ENCODE measurements around the gene SLC16A2. TPM values are rescaled to one million over a fixed set of nuclear protein-coding genes. Genes with fewer than 3 reads are reported as not detected.
A peak's percentile ranks its signal among the peaks of the same experiment; 100 is the strongest.

The SLC16A2 gene
- total and polyA plus RNA-seq, 8 donors: 16.4 to 29.6 (median 23.8) TPM

DNA sequence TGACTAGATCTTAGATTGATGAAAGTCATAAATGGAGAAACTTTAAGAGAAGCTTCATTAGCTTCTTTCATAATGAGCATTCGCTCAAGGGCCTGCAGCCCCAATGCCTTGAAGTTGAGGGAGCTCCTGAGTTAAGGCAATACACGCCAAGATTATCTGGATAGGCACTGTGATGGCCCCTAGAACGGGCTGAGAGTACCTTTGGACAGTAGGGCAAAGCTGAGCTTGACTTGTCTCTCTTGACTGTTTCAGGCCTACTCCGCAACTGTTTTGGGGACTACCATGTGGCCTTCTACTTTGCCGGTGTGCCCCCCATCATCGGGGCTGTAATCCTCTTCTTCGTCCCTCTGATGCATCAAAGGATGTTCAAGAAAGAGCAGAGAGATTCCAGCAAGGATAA lies 109.8 kb downstream of the SLC16A2 start:
- intact Hi-C loops (cut with DNase I): no loop called here
- no peaks in the 10 kb centered on the region for H3K4me1 ChIP-seq
- H3K36me3 ChIP-seq: no peaks in the 10 kb centered on the region
- H3K27ac ChIP-seq: no peak overlapping the region
- TF ChIP-seq, protein P1, sequence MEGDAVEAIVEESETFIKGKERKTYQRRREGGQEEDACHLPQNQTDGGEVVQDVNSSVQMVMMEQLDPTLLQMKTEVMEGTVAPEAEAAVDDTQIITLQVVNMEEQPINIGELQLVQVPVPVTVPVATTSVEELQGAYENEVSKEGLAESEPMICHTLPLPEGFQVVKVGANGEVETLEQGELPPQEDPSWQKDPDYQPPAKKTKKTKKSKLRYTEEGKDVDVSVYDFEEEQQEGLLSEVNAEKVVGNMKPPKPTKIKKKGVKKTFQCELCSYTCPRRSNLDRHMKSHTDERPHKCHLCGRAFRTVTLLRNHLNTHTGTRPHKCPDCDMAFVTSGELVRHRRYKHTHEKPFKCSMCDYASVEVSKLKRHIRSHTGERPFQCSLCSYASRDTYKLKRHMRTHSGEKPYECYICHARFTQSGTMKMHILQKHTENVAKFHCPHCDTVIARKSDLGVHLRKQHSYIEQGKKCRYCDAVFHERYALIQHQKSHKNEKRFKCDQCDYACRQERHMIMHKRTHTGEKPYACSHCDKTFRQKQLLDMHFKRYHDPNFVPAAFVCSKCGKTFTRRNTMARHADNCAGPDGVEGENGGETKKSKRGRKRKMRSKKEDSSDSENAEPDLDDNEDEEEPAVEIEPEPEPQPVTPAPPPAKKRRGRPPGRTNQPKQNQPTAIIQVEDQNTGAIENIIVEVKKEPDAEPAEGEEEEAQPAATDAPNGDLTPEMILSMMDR (IDR thresholded peaks at IDR 0.05): no peak
- no peaks in the 10 kb centered on the region for H3K27me3 ChIP-seq
- no peaks in the 10 kb centered on the region for H3K9me3 ChIP-seq
- no peak overlapping the region for H3K4me3 ChIP-seq
- DNase-seq (no peak), ATAC-seq (no peak)

DNA sequence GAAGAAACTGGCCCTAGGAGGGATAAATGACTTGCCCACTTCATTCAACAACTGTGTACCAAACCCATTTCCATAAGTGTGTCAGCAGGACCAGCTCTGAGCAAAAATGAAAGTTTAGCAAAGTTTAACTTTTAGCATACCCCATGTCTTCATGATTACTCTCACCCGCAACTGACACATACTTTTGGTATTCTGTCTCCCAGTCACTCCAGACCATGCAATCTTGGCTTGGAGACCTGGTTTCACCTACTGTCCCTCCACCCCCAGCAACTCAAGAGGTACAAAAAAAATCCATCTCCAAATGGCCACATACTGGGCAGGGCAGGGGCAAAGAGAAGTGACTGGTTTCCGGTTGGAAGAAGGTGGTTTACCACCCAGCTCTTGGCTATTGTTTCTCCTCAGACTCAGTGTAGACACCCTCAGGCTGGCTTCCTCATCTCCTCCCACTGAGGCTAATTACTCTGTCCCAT lies 113.3 kb downstream of the SLC16A2 start:
- Histone ChIP-seq H3K4me1 (no peaks in the 10 kb centered on the region), H3K4me3 (no peak overlapping the region), H3K9me3 (no peaks in the 10 kb centered on the region), H3K27ac (peak overlapping the region; percentile 82 to 86), H3K27me3 (no peaks in the 10 kb centered on the region), H3K36me3 (no peaks in the 10 kb centered on the region)
- DNase-seq (no peak), ATAC-seq (no peak)
- intact Hi-C loops (cut with DNase I): no loop called here
- TF ChIP-seq, protein P1 (IDR thresholded peaks at IDR 0.05): no peak

GRCh38 chrX:74535086-74535407 lies 113.8 kb downstream of the SLC16A2 start:
- TF ChIP-seq, protein P1 (IDR thresholded peaks at IDR 0.05): no peak
- DNase-seq: no peak
- H3K27me3 ChIP-seq: no peaks in the 10 kb centered on the region
- peak overlapping the region; percentile 82 to 86 for H3K27ac ChIP-seq
- ATAC-seq: no peak
- no peaks in the 10 kb centered on the region for H3K9me3 ChIP-seq
- no peaks in the 10 kb centered on the region for H3K4me1 ChIP-seq
- no peak overlapping the region for H3K4me3 ChIP-seq
- H3K36me3 ChIP-seq: no peaks in the 10 kb centered on the region
- intact Hi-C loops (cut with DNase I): no loop called here

DNA sequence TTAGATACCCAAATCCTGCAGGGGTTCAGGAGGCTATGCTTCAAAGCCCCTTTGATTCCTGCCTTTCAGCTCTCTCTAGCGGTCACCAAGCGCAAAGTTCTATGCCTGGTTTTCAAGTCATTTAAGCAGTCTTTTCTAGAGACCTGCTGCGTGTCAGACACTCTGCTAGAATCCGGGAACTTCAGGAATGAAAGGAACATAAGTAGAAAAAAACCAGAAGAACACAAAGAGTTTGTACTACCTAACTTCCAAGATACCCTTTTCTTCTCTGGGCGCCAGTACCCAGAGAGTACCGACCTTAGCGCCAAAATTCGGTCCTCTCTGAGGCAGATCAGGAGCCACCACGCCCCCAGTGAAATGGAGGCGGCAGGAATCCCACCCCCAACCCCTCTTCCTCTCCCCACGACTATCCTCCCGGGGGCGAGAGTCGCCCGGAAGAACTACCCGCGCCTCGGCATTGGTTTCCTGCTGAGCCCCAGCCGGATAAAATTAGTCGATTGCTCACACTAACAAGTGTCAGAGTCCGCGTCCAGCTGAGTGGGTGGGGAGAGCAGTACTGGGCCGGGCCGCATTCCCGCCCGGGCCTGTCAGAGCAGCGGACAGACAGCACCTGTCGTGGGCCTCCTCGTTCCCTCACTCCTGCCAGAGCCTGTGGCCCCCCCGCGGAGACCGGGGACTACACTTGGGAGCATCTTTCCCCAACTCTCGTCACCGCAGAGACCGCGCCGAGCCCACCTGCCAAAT lies 114.3 kb downstream of the SLC16A2 start:
- Histone ChIP-seq H3K4me3 (peak overlapping the region; percentile 32 to 52), H3K27me3 (no peaks in the 10 kb centered on the region), H3K4me1 (no peaks in the 10 kb centered on the region), H3K27ac (peak overlapping the region; percentile 82 to 86), H3K9me3 (no peaks in the 10 kb centered on the region), H3K36me3 (no peaks in the 10 kb centered on the region)
- intact Hi-C loops (cut with DNase I): no loop called here
- peak; percentile 49 to 81 (median 68) for DNase-seq
- peak; percentile 81 for ATAC-seq
- TF ChIP-seq, protein P1 (IDR thresholded peaks at IDR 0.05): peak in 1 of 2 donors; percentile 12

- intact Hi-C loops (cut with DNase I): no loop called here
- no peaks in the 10 kb centered on the region for H3K9me3 ChIP-seq
- H3K27ac ChIP-seq: peak overlapping the region; percentile 82 to 86
- H3K27me3 ChIP-seq: no peaks in the 10 kb centered on the region
- ATAC-seq (peak; percentile 87), DNase-seq (peak; percentile 83 to 93 (median 88))
- no peaks in the 10 kb centered on the region for H3K4me1 ChIP-seq
- H3K4me3 ChIP-seq: peak overlapping the region; percentile 32 to 52
- TF ChIP-seq, protein P1 (IDR thresholded peaks at IDR 0.05): peak; percentile 14 to 48
- no peaks in the 10 kb centered on the region for H3K36me3 ChIP-seq
Observed at GRCh38 chrX:74536152-74536831, 115.0 kb downstream of the SLC16A2 start.
